K562 (cell line): ENCODE measurements around the gene ANKRD1. TPM values are rescaled to one million over a fixed set of nuclear protein-coding genes. Genes with fewer than 3 reads are reported as not detected.

Experiments used
- BACH1 ChIP-seq: fragments of 200-800 bp; sonication (Bioruptor generic); IDR thresholded peaks from 2 replicates; pipeline ENCODE4 v1.6.1; 2016; ENCODE audit warnings: missing genetic modification characterization, missing compliant biosample characterization
- CREBBP ChIP-seq: IDR thresholded peaks from one replicate; pipeline ENCODE4 v1.6.1; 2012; ENCODE audit warnings: low read depth, mild to moderate bottlenecking, control low read depth, inconsistent platforms, low read length
- EWSR1 ChIP-seq: fragments of 450-650 bp; IDR thresholded peaks from 2 replicates; pipeline ENCODE4 v1.6.1; 2018; ENCODE audit warnings: borderline replicate concordance, mild to moderate bottlenecking, low read depth, moderate library complexity; ENCODE audit not compliant: partially characterized antibody
- FOXA3 ChIP-seq, 2 experiments: fragments of 450-650 bp in 1 of 2; sonication (generic) in 1 of 2; formaldehyde crosslinking; IDR thresholded peaks in 1 of 2; conservative IDR thresholded peaks in 1 of 2; 2 replicates each; pipeline versions ENCODE4 v1.4.0 to v1.8.0; 2020 to 2022; ENCODE audit warnings: mild to moderate bottlenecking in 2 of 2, missing genetic modification reagents in 1 of 2
- HEY1 ChIP-seq: fragments of 250-450 bp; sonication (Bioruptor Pico); IDR thresholded peaks from 2 replicates; pipeline ENCODE4 v1.5.0; 2020; ENCODE audit warnings: mild to moderate bottlenecking, moderate library complexity, borderline replicate concordance
- MBD2 ChIP-seq: sonication (generic); IDR thresholded peaks from 2 replicates; pipeline ENCODE4 v1.6.1; 2016; ENCODE audit warnings: low read depth, borderline replicate concordance
- MLX ChIP-seq, 2 experiments: fragments of 450-650 bp in 1 of 2; sonication (generic) in 1 of 2; formaldehyde crosslinking; conservative IDR thresholded peaks; 2 replicates each; pipeline versions ENCODE4 v1.4.0 to v1.8.1; 2020 to 2022; ENCODE audit warnings: mild to moderate bottlenecking in 1 of 2, missing genetic modification reagents in 1 of 2
- NR3C1 ChIP-seq: sonication (generic); formaldehyde crosslinking; IDR thresholded peaks from 2 replicates; pipeline ENCODE4 v1.8.1; 2022; ENCODE audit warnings: missing genetic modification reagents
- NUFIP1 ChIP-seq: fragments of 450-650 bp; IDR thresholded peaks from 2 replicates; pipeline ENCODE4 v1.6.1; 2018; ENCODE audit not compliant: partially characterized antibody
- RFX7 ChIP-seq: fragments of 250-450 bp; sonication (Bioruptor Pico); IDR thresholded peaks from 2 replicates; pipeline ENCODE4 v1.5.1; 2021; ENCODE audit warnings: mild to moderate bottlenecking
- RUNX1 ChIP-seq: sonication (generic); IDR thresholded peaks from 2 replicates; pipeline ENCODE4 v1.6.1; 2016; ENCODE audit warnings: antibody characterized with exemption, low read depth
- SMAD2 ChIP-seq: fragments of 150-350 bp; IDR thresholded peaks from 2 replicates; pipeline ENCODE4 v1.6.1; 2014; ENCODE audit warnings: low read depth, mild to moderate bottlenecking, low read length
- SOX6 ChIP-seq: fragments of 450-650 bp; IDR thresholded peaks from 2 replicates; pipeline ENCODE4 v1.6.1; 2014; ENCODE audit warnings: mild to moderate bottlenecking
- SP1 ChIP-seq: sonication (generic); formaldehyde crosslinking; IDR thresholded peaks from 2 replicates; pipeline ENCODE4 v1.8.1; 2022; ENCODE audit warnings: mild to moderate bottlenecking, missing genetic modification reagents
- TEAD2 ChIP-seq: fragments of 450-650 bp; IDR thresholded peaks from 2 replicates; pipeline ENCODE4 v1.6.1; 2016; ENCODE audit warnings: missing genetic modification characterization, control low read depth, missing compliant biosample characterization
- TGIF2 ChIP-seq: sonication (generic); formaldehyde crosslinking; IDR thresholded peaks from 2 replicates; pipeline ENCODE4 v1.8.1; 2022; ENCODE audit warnings: mild to moderate bottlenecking, missing genetic modification reagents, moderate library complexity
- TRIM24 ChIP-seq, 2 experiments: fragments of 450-650 bp; IDR thresholded peaks; 2 replicates each; pipeline ENCODE4 v1.6.1; 2016
- ZBTB5 ChIP-seq: fragments of 450-650 bp; IDR thresholded peaks from 2 replicates; pipeline ENCODE4 v1.6.1; 2017; ENCODE audit warnings: antibody characterized with exemption
- ZNF274 ChIP-seq: IDR thresholded peaks from 2 replicates; pipeline ENCODE4 v1.6.1; 2011; ENCODE audit warnings: low read depth, mild to moderate bottlenecking, low read length, moderate library complexity, borderline replicate concordance
- ZNF408 ChIP-seq: fragments of 250-450 bp; sonication (Bioruptor Pico); IDR thresholded peaks from 2 replicates; pipeline ENCODE4 v1.4.0; 2020; ENCODE audit warnings: low read depth, mild to moderate bottlenecking, moderate library complexity
- ZNF511 ChIP-seq: sonication (generic); formaldehyde crosslinking; IDR thresholded peaks from 2 replicates; pipeline ENCODE4 v1.8.0; 2022; ENCODE audit warnings: mild to moderate bottlenecking, missing genetic modification reagents
- polyA plus RNA-seq, 8 experiments: library from polyadenylated mRNA; depleted of rRNA in 4 of 8; stranded (reverse) in 5 of 8; unstranded in 3 of 8; fragments of >200 nt; fragmentation: Nextera tagmentation in 2 of 8; fragmentation: Illumina TruSeq in 1 of 8; extraction: Ambion mirVana in 2 of 8; extraction: Trizol in 1 of 8; gene quantifications; 2 replicates each; pipeline versions ENCODE4 v1.2.1 to v1.2.3, GENCODE V29; 2011 to 2014; ENCODE audit warnings: inconsistent platforms in 1 of 8, missing spikeins in 1 of 8
- total RNA-seq, 7 experiments: library from RNA; depleted of rRNA in 6 of 7; stranded (reverse); fragments of >200 nt in 6 of 7; fragmentation: Illumina TruSeq in 2 of 7; extraction: Trizol in 2 of 7; gene quantifications; 2 replicates each; pipeline versions ENCODE4 v1.2.1 to v1.2.3, GENCODE V29; 2011 to 2021; ENCODE audit warnings: low replicate concordance in 1 of 7
- TF ChIP-seq, protein P1 (sequence below): sonication (generic); formaldehyde crosslinking; IDR thresholded peaks from 2 replicates; pipeline ENCODE4 v1.8.1; 2023; ENCODE audit warnings: mild to moderate bottlenecking, missing genetic modification reagents

Gene ANKRD1
- total and polyA plus RNA-seq, 9 of the 15 experiments (the other 6 are each of a cell fraction or from before 2014, with no cell fraction given): not detected

DNA sequence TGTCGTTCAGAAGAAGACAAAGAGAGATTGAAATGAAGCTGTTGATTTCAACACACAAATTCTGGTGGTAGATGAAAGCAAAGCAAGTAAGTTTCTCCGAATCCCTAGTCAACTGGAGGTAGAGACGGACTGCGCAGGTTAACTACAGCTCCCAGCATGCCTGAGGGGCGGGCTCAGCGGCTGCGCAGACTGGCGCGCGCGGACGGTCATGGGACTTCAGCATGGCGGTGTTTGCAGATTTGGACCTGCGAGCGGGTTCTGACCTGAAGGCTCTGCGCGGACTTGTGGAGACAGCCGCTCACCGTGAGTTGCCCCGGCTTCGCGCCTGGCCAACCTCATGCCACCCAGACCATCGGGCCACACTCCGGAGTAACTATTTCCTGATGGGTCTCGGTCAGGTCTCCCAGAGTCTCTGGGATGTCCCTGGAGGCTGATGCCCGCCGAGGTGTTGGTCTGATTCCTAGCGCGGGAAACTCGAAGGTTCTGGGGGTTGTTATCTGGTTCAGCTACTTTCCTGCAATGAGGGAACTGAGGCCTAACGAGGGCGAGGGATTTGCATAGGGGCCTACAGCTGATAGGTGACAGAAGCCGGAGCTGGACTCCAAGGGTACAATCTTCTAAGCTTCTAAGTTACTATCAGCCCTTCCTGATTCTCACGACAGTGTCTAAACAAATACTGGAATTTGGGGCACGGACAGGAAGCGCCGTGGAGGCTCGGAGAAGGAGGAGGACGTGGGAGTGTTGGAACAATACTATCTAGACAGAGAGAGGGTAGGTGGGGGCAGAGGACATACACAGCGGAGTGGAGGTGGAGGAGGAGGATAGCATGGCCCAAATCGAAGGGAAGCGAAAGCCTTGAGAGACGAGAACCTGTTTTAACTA lies 48.9 kb downstream of the ANKRD1 start, which contains the start of gene RPP30 (continued):
- TF ChIP-seq MLX (CRISPR knock-in tag; conservative IDR thresholded peaks at IDR 0.05) (no peak), BACH1 (tag) (no peak), ZNF274 (no peak), RUNX1 (no peak), FOXA3 (CRISPR knock-in tag; conservative IDR thresholded peaks at IDR 0.05 in 1 of 2, IDR thresholded peaks at IDR 0.05 in 1 of 2) (no peak), ZBTB5 (no peak), TGIF2 (CRISPR knock-in tag) (no peak), RFX7 (CRISPR knock-in tag) (no peak), TRIM24 (IDR thresholded peaks at IDR 0.05) (no peak), NUFIP1 (no peak), TEAD2 (tag) (no peak), HEY1 (CRISPR knock-in tag) (no peak), SP1 (CRISPR knock-in tag) (no peak), CREBBP (no peak), EWSR1 (no peak), SOX6 (no peak), NR3C1 (no peak), MBD2 (peak; percentile 39; the same call in 1 of the 2 replicates), ZNF511 (CRISPR knock-in tag) (no peak), ZNF408 (CRISPR knock-in tag) (no peak), SMAD2 (no peak)
- TF ChIP-seq, protein P1, sequence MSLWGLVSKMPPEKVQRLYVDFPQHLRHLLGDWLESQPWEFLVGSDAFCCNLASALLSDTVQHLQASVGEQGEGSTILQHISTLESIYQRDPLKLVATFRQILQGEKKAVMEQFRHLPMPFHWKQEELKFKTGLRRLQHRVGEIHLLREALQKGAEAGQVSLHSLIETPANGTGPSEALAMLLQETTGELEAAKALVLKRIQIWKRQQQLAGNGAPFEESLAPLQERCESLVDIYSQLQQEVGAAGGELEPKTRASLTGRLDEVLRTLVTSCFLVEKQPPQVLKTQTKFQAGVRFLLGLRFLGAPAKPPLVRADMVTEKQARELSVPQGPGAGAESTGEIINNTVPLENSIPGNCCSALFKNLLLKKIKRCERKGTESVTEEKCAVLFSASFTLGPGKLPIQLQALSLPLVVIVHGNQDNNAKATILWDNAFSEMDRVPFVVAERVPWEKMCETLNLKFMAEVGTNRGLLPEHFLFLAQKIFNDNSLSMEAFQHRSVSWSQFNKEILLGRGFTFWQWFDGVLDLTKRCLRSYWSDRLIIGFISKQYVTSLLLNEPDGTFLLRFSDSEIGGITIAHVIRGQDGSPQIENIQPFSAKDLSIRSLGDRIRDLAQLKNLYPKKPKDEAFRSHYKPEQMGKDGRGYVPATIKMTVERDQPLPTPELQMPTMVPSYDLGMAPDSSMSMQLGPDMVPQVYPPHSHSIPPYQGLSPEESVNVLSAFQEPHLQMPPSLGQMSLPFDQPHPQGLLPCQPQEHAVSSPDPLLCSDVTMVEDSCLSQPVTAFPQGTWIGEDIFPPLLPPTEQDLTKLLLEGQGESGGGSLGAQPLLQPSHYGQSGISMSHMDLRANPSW (CRISPR knock-in tag): no peak
